Ammon's horn (tissue), 1 donor: ENCODE data around the gene ADAMTS14.

Experiments used
- DNase-seq: peaks from one replicate; pipeline ENCODE4 v3.0.0-alpha.2; 2016; ENCODE audit warnings: low spot score

The ADAMTS14 gene

DNA sequence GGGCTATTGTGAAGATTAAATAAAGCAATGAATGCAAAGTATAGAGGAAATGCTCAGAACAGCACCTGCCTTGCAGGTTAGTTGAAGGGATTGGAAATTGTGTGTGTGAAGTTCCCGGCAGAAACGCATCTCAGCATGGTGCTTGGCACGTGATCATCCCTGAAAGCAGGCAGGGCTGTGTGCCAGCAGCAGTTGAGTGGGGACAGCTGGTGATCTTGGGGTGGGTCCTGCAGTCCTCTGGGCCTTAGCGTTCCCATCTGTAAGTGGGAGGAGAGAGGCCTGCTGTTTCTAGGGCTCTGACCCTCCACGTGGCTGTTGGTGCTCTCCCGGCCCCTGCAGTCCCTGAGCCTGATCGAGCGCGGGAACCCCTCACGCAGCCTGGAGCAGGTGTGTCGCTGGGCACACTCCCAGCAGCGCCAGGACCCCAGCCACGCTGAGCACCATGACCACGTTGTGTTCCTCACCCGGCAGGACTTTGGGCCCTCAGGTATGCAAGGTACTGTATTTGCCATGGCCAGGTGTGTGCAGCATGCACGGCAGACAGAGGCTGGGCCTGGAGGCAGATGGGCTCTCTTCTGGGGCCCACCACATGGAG lies 57.6 kb downstream of the ADAMTS14 start:
- DNase-seq = peak; percentile 35

- DNase-seq = no peak
These were observed 58.6 kb downstream of the ADAMTS14 start for GRCh38 chr10:70730955-70731354.

- DNase-seq = no peak
These were observed 60.3 kb downstream of the ADAMTS14 start for GRCh38 chr10:70732569-70732968.

DNA sequence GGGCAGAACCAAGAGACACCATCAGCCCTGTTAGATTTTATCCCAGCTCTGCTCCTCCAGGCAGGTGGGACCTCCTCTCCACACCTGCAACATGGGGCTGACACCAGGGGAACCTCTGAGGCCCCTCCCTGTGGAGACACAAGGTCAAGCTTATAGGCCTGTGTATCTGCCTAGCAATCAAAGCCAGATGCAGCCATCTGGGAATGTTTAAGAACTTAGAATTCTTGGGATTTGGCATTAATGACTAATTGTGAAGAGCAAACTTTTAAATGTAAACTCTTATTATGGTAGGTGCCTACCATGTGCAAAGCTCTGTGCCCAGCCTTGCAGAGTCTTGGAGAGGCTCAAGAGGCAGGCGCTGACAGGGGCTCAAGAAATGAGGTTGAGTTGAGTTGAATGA lies 60.7 kb downstream of the ADAMTS14 start:
- no peak for DNase-seq

DNA sequence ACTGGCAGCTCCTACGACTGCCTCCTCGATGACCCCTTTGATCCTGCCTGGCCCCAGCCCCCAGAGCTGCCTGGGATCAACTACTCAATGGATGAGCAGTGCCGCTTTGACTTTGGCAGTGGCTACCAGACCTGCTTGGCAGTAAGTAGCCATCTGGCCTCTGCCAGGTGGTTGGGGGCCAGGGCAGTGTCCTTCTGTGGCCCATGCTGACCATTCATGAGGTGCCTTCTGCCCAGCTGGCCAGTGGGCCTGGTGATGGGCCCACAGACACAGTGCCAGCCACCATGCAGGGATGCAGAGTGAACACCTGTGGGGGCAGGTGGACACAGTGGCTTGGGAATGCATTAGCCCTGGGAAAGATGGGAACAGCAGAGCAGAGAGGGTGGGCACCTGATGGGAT lies 62.9 kb downstream of the ADAMTS14 start:
- DNase-seq = no peak

GRCh38 chr10:70736525-70736924 lies 64.2 kb downstream of the ADAMTS14 start:
- DNase-seq = no peak

GRCh38 chr10:70737250-70737649 lies 64.9 kb downstream of the ADAMTS14 start:
- DNase-seq = no peak

DNA sequence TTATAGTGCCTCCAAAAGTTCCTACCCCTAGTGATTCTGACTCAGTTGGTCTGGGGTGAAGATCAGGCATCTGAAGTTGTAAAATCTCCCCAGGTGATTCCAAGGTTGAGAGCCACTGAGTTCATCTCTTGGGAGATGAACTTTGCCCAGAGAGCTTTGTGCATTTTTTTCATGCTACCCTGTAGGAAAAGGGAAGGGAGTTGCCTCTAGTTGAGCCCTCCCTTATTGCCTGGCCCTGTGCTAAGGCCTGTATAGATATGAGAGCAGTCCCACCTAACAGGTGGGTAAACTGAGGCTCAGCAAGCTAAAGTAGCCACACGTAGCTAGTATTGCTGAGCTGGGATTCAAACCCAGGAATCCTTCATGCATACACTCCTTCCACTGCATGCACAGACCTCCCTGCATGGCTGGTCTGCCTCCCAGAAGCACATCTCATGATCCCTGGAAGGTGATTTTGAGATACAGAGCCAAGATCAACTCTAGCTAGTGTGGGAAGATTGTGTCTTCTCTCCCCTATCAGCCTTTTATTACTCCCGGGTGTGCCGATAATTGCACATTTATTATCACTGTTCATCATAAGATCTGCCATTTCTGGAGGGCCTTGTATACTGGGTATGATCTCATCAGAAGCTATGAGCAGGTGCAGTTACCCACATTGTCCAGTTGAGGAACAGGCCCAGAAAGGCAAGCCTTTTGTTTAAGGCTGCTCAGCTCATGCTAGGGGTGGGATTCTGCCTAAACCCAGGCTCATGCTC lies 65.9 kb downstream of the ADAMTS14 start:
- DNase-seq = no peak

GRCh38 chr10:70738761-70739121 lies 66.4 kb downstream of the ADAMTS14 start:
- no peak for DNase-seq

GRCh38 chr10:70740406-70741288 lies 68.3 kb downstream of the ADAMTS14 start:
- DNase-seq = no peak

DNA sequence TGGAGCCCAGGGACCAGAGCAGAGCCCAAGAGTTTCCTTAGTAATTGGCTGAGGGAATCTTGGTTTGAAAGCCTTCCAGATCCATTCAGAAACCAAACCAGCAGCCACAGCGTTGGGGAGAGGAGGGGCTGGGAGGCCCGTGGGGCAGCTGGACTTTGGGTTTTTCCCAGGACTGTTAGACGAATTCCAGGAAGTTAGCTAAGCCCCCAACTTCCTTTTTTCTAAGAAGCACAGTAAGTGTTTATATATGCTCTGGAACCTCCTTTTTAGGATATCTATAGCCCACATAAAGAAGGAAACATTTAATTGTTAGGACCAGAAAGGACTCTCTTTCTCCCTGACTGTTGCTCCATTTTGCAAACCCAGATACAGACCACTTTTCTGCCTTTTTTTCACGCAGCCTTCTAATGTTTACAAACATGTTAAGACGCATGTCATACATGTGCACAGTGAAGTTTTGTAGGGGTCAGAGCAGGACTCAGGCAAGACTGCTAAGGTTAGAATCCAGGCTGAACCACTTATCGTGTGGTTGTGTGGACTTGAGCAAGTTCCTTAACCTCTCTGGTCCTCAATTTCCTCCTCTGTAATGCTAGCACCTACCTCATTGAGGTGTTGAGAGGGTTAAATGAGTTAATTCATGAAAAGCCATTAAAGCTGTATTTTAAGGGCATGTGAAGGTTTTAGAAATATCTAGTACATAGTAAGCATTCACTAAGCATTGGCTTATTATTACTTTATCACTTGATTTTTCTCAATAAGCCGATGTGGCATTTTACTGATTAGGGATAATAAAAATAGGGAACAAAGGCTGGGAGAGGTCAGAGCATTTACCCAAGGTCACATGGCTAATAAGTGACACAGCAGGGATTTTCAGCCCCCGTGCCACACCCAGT lies 70.5 kb downstream of the ADAMTS14 start:
- peak; percentile 47 for DNase-seq

- no peak for DNase-seq
These were observed 71.1 kb downstream of the ADAMTS14 start for GRCh38 chr10:70743430-70743788.

DNA sequence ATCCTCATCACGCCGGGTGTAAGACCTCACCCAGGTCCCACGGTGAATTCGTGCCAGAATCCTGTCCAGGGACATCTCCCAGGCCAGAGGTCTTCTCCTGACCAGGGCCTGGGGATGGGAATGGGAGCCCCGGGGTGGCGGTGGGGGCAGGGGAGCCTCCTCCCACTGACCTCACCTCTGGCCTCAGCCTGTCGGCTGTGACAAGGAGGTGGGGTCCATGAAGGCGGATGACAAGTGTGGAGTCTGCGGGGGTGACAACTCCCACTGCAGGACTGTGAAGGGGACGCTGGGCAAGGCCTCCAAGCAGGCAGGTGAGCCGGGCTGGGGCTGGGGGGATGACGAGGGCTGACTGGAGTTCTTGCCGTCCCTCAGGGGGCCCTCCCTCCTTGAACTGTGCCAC lies 71.6 kb downstream of the ADAMTS14 start:
- DNase-seq = no peak

DNA sequence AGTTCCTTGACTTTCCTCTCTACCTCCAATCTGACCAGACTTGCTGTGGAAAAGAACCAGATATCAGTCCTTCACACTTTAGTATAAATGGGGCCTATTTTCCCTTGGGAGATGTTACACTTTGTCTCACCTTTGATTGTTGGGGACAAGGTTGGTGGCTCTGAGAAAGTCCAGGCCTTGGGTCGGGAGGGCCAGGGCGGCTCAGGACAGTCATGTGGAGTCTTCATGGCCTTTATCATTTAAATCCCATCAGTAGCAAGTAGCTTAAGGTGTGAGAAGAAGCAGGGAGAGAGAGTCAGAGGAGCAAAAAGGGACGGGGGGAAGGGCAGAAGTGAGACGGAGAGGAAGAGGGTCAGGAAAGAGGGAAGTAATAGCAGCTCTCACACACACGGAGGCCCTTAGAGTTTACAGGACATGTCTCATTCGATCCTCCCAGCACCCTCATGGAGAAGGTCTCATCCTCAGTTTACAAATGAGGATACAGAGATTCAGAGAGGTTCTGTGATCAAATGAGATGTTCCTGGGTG lies 72.4 kb downstream of the ADAMTS14 start:
- no peak for DNase-seq

DNA sequence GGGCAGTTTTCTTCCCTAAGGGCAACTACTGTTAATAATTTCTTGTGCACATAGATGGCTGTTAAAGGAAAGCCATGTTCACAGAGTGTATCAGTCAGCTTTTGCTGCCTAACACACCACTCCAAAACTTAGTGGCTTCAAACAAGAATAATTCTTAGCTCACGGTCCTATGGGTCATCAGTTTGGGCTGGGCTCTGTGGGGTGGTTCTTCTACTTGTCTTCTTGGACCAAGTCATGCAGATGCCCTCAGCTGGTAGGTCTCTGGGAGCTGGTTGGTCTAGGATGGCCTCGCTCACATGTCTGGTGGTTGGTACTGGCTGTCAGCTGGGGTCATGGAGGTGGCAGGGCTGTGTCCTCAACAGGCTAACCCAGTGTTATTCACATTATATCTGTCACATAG lies 73.2 kb downstream of the ADAMTS14 start:
- no peak for DNase-seq

DNA sequence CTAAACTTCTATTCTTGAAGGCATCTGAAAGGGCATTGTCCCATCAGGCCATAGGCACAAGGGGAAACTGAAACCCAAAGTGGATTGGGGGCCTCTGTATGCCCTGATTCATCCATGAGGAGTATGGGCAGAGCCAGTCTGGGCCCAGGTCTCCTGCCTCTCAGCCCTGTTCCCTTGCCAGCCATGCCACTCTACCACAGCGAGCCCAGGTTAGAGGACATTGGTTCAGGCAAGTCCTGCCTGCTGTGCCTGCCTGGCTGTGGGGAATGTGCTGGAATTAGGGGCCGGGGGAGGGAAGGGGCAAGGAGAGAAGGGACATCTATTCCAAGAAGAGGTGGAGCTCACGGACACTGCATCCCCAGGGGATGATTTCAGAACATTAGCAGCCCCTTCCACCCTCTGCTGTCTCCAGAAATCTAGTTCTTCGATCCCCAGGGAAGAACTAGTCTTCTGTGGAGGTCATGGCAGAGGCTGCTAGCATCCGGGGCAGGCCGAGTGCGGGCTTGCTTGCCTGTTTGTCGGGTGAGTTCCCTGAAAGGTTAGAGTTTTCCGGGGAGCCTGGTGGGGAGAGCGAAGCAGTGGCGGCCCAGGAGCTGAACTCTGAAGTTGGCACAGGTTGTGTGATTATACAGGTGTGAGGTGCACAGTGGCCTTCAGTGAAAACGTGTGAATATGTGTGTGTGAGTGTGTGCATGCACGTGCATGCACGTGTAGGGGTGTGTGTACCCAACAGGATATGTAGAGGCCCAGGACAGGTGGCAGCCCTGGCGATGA lies 75.1 kb downstream of the ADAMTS14 start:
- DNase-seq = no peak

- no peak for DNase-seq
These were observed 76.0 kb downstream of the ADAMTS14 start for GRCh38 chr10:70748305-70748704.

DNA sequence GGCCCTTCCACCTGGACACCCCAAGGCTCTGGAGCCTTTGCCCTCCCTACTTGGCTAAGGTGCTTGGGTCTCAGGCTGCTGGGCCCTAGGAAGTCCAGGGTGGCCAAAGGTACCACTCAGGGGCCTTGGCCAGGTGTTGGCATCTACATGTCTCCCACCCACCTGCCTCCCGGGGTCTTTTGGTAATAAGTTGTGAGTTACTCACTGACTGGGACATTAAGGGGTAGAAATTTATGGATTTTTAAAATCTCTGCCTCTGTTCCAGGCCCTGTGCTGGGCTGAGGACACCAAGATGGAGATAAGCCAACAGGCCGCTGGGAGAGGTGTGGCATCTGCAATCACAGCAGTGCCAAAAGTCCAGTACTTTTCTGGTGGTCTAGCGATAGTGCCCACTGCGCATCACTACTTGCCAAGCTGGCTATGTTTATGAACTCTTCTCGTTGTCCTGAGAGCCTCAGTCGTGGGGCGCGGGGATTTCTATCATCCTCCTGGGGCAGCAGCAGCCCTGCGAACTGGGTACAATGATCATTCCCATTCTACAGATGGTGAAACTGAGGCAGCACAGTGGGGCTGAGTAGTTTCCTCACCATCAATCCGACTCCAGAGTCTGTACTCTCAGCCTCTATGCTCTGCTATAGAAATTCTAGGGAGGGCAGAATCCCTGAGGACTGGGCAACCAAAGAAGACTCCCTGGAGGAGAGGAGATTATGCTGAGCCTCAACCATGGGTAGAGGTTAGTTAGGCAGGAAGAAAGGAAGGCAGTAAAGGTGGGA lies 76.7 kb downstream of the ADAMTS14 start:
- no peak for DNase-seq

GRCh38 chr10:70749756-70750155 lies 77.5 kb downstream of the ADAMTS14 start:
- no peak for DNase-seq

- no peak for DNase-seq
These were observed 77.9 kb downstream of the ADAMTS14 start for GRCh38 chr10:70750156-70750703.
